VCaP (cell line): ENCODE data around the gene TXK.

Experiments used
- H3K27ac ChIP-seq: fragments of 450-650 bp; 2 replicates; pipeline ENCODE4 v1.5.1; 2017
- TF ChIP-seq, protein P1 (sequence below): fragments of 450-650 bp; conservative IDR thresholded peaks from 2 replicates; pipeline ENCODE4 v1.5.1; 2017; ENCODE audit warnings: mild to moderate bottlenecking, moderate library complexity

TXK gene

DNA sequence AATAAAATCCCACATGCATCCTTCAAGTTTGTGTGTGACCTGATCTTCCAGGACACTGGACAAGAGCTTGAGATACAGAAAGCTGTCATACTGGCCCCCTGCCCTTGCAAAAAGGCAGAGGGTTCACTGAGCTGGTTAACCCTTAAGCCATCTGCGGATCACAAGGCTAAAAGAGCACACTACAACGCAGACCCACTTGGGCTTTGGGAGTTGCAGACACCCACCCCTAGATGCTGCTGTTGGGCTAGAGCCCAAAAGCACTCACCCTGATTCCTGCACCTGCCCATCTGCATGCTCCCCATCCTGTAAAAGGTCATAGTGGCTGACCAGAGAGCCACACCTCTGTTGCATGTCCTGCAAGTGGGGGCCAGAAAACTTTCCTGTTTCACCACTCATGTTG lies 51.1 kb downstream of the TXK start:
- H3K27ac ChIP-seq: no peak overlapping the region
- TF ChIP-seq, protein P1, sequence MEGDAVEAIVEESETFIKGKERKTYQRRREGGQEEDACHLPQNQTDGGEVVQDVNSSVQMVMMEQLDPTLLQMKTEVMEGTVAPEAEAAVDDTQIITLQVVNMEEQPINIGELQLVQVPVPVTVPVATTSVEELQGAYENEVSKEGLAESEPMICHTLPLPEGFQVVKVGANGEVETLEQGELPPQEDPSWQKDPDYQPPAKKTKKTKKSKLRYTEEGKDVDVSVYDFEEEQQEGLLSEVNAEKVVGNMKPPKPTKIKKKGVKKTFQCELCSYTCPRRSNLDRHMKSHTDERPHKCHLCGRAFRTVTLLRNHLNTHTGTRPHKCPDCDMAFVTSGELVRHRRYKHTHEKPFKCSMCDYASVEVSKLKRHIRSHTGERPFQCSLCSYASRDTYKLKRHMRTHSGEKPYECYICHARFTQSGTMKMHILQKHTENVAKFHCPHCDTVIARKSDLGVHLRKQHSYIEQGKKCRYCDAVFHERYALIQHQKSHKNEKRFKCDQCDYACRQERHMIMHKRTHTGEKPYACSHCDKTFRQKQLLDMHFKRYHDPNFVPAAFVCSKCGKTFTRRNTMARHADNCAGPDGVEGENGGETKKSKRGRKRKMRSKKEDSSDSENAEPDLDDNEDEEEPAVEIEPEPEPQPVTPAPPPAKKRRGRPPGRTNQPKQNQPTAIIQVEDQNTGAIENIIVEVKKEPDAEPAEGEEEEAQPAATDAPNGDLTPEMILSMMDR: no peak

DNA sequence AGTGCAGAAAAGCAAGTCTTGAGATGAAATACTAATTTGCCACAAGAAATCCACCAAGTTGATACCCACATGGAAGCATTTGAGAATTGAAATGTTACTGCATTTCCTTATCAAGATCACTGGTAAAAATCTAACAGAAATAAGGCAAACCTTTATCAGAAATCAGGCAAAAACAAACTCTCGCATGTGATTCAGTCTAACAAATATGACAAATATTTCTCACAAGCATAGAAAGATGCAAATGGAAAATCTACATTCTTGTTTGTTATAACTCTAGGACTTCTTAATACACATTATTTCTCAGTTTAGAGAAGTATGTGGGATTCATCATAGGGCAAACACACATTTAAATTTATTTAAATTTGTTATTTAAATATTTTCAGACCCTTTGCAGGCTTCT lies 52.9 kb downstream of the TXK start:
- H3K27ac ChIP-seq: no peak overlapping the region
- TF ChIP-seq, protein P1: no peak

DNA sequence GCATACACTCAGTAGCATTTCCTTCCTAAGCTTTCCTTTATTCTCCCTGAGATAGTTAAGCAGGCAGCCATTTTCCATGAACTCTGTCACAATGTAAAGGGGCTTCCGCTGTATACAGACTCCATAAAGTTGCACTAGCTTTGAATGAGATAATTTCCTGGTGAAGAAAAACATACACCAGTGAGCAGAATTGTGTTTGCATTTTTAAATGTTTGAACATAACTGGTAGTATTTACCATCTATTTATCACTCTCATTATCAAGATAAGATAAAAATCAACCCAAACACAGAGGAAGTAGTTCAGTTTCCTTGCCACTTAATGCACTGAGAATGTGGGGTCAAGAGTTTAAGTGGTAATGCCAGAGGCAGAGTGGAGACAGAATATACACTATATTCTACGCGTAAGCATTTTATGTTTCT lies 54.1 kb downstream of the TXK start:
- TF ChIP-seq, protein P1: no peak
- no peak overlapping the region for H3K27ac ChIP-seq

DNA sequence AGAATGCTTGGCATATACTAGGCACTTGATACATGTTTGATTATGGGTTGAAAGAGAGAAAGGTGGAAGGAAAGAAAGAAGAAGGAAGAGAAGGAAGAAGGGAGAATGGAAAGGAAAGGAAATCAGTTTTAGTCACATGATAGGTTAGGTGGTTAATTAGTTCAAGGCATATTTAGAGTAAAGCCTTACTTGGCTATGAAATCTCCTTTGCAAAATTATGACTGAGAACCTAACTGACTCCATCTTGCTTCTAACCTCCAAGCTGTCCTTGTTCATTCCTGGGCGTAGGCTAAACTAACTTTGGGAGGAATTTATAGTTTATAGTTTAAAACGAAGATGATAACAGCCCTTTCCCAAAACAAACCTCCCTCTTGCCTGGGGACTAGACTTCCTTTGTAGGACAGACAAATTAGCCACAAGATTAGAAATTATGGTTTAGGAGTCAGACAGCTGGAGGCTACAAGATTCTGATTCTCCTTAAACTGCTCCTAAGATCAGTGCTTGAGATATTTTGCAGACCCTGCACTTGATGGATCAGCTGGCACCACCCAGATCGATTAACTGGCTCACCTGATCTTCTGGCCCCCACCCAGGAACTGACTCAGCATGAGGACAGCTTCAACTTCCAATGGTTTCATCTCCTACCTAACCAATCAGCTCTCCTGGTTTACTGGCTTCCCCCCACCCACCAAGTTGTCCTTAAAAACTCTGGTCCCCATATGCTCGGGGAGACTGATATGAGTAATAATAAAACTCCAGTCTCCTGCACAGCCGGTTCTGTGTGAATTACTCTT lies 55.0 kb downstream of the TXK start:
- TF ChIP-seq, protein P1: no peak
- H3K27ac ChIP-seq: no peak overlapping the region

DNA sequence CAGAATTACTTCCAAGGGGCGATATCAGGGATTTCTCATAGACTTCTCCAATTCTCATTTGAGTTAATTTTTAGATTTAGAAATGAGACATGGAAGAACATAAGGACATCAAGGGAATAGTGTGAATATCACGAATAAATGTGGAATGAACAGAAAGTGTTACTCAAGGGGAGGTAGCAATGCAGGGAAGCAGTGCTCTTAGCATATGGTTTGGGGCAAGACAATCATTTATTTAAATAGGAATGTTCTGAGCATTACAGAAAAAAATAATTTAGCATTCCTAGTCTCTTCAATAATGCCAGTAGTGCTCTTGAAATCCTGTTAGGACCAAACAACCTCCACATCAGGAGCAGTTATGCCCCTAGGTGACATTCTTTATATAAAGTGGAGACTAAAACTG lies 55.6 kb downstream of the TXK start:
- TF ChIP-seq, protein P1: no peak
- H3K27ac ChIP-seq: no peak overlapping the region

DNA sequence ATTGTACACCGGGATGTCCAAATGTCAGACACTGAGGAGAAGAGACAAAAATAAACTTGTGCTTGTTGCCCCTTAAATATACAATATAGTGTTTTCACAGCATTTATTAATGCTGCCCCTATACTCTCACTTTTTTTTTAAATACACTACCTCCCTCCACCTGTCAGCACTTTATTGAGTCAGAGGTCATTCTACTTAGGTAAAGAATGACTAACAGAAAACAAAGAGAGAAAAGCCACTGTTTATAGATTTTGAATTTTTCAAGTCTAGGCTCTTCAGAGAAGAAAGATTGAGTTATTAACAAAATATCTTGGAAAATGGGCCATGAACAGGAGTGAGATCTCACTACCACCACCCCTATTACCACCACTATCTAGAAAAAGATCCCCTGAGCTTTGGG lies 59.4 kb downstream of the TXK start:
- H3K27ac ChIP-seq: no peak overlapping the region
- TF ChIP-seq, protein P1: no peak

DNA sequence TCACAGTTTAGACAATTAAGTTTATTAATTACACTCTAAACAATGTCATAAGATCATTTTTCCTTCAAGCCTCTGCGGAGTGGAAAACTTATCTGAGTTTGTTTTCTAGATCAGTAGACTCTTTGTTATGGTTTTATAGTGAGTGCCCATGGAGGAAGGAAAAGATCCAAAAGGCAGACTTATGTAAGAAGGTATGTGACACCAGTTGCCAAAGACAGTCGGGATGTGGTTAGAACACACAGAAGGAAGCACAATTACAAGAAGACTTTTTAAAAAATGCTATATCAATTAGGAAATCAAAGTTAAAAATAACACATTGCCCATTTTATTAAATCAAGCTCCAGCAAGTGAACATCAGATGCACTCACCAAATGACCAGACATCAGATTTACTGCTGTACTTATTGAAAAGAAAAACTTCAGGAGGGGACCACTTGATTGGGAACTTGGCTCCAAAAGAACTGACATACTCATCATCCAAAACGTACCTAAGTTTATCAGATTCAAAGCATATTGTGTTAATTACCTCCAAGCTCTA lies 60.4 kb downstream of the TXK start:
- H3K27ac ChIP-seq: no peak overlapping the region
- TF ChIP-seq, protein P1: no peak
